ENCODE data around the gene RABL3. TPM values are rescaled to one million over a fixed set of nuclear protein-coding genes. Genes with fewer than 3 reads are reported as not detected.

RABL3 gene
- total and polyA plus RNA-seq, 2 of the 13 experiments (the other 11 are each of a cell fraction or from before 2014, with no cell fraction given), result 4.8 to 31.9 TPM

DNA sequence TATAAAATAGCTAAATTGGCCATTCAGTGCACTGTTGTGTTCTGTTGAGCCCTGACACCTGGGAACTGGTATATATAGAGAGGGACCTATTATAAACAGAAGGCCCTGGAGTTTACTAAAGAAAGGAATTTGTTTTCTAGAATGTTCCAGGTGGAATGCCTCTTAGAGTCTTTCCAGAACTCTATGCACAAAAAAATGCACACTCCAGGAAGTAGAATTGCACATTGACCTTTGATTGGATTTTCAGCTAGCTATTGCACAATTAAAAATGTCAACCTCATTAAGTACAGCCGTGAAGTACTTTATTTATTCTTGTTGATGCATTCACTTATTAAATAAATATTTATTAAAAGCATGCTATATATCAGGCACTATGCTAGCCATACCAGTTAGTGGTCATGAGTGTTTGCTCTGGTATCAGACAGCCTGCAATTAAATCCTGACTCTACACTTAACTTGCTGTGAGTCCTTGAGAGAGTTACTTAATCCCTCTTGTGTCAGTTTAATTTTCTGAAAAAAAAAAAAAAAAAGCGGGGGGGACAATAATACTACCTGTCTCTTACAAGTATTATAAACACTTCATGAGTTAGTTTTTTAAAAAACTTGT, 105.4 kb downstream of the RABL3 start:
- H3K79me2 ChIP-seq (ENCODE audit: insufficient read depth, low read length), result no peaks in the 10 kb centered on the region
- in situ Hi-C loops (cut with HindIII; ENCODE audit: extremely low pct_ligation_motif_present, low pct_unique_long_range_greater_than_20kb) (no loop called here), intact Hi-C loops (cut with micrococcal nuclease; ENCODE audit: unreplicated experiment) (loop anchor here (5.0 kb wide), 1 partner anchor 105 kb away; the partner anchor contains the start of genes GTF2E1 and RABL3)
- no peaks in the 10 kb centered on the region for H3K9me3 ChIP-seq (ENCODE audit: low read length)
- ChIA-PET CTCF (ENCODE audit: low intra/inter-chr PET ratio, low total read pairs) (no interaction called here), POLR2A (no interaction called here)
- DNase-seq (ENCODE audit: low spot score) (no peak), ATAC-seq (no peak), FAIRE-seq (no peak)
- H4K20me1 ChIP-seq (ENCODE audit: insufficient read depth, low read length), result no peaks in the 10 kb centered on the region
- H3K4me2 ChIP-seq (ENCODE audit: low read depth, low read length), result no peak overlapping the region
- H3K27ac ChIP-seq (ENCODE audit: extremely low read length, insufficient read depth, low read length), result no peak overlapping the region
- 90% methylated on average over 2 of the region's 2 CpGs for WGBS (ENCODE audit: low lambda C conversion rate)
- TF ChIP-seq CEBPG (CRISPR knock-in tag; IDR thresholded peaks at IDR 0.05), result 0 out of 2 replicates have a peak, but pooled peaks have one; percentile 10
- TF ChIP-seq ZNF629 (CRISPR knock-in tag; conservative IDR thresholded peaks at IDR 0.05), result no peak
- peak; percentile 73 for TF ChIP-seq CEBPB (IDR thresholded peaks at IDR 0.05; ENCODE audit: borderline replicate concordance, low read depth, low read length)
- TF ChIP-seq NFIC (IDR thresholded peaks at IDR 0.05; ENCODE audit: low read length), result peak; percentile 18; the same call in 1 of the 2 replicates
- no peak for TF ChIP-seq ZKSCAN1 (IDR thresholded peaks at IDR 0.05; ENCODE audit: low read length)
- no peaks in the 10 kb centered on the region for H3K4me1 ChIP-seq (ENCODE audit: insufficient read depth, low read length)
- no peak overlapping the region for H2AFZ ChIP-seq (ENCODE audit: low read length)
- no peak overlapping the region for H3K4me3 ChIP-seq (replicated peaks in 1 of 3; ENCODE audit: insufficient read depth in 1 of 3, low read depth in 2 of 3, low read length in 3 of 3)
- peaks cover 28 to 61% of the 10 kb centered on the region in 2 experiments for H3K36me3 ChIP-seq (replicated peaks in 1 of 2; ENCODE audit: control insufficient read depth in 1 of 2, insufficient read depth in 2 of 2, low read length in 2 of 2)
- BruUV-seq (replicated peaks), result no TSS peak
- no peak overlapping the region for H3K9ac ChIP-seq (ENCODE audit: insufficient read depth, low read depth, low read length)
- H3K27me3 ChIP-seq (ENCODE audit: control insufficient read depth in 1 of 2, insufficient read depth in 2 of 2, low read length in 2 of 2), result no peaks in the 10 kb centered on the region

Small RNAs within 50 kb of the gene (small RNA-seq; reads per million reads assigned to genes)
- 0 reads per million in 3 experiments for gene MTCO1P29 (ENCODE audit: insufficient read depth in 2 of 3, insufficient read length in 3 of 3, low read depth in 2 of 3, low replicate concordance in 1 of 3)
- 0 reads per million in 3 experiments for gene MTCO2P29 (ENCODE audit: insufficient read depth in 2 of 3, insufficient read length in 3 of 3, low read depth in 2 of 3, low replicate concordance in 1 of 3)

Other genes with a start within 250 kb of the RABL3 start
- 115 and 117 TPM in 2 replicates for gene NDUFB4, start 146.2 kb downstream of the RABL3 start, total RNA-seq (2016; rRNA removed; fragmentation: Illumina TruSeq; extraction: Trizol)
- gene NDUFB4, start 146.2 kb downstream of the RABL3 start, polyA plus RNA-seq (2011; rRNA removed), result 114 and 116 TPM in 2 replicates
- gene HGD, start 60.3 kb downstream of the RABL3 start, total RNA-seq (2016; rRNA removed; fragmentation: Illumina TruSeq; extraction: Trizol), result 265 and 319 TPM in 2 replicates
- 398 and 420 TPM in 2 replicates for gene HGD, start 60.3 kb downstream of the RABL3 start, polyA plus RNA-seq (2011; rRNA removed)
- 21.5 and 29.0 TPM in 2 replicates for gene GTF2E1, start 228 bp upstream of the RABL3 start, total RNA-seq (2016; rRNA removed; fragmentation: Illumina TruSeq; extraction: Trizol)
- gene GTF2E1, start 228 bp upstream of the RABL3 start, polyA plus RNA-seq (2011; rRNA removed), result 7.7 and 8.3 TPM in 2 replicates
- gene STXBP5L, start 165.7 kb upstream of the RABL3 start, total RNA-seq (2016; rRNA removed; fragmentation: Illumina TruSeq; extraction: Trizol), result not detected in 2 replicates
- gene STXBP5L, start 165.7 kb upstream of the RABL3 start, polyA plus RNA-seq (2011; rRNA removed), result not detected in 2 replicates

All from HepG2 (cell line).